Type B pancreatic cell (in vitro differentiated cells): ENCODE measurements around the gene RFPL3. TPM values are rescaled to one million over a fixed set of nuclear protein-coding genes. Genes with fewer than 3 reads are reported as not detected.
"Not testable (repeated sequence)": the region's sequence is repeated elsewhere in the genome, so short reads cannot be mapped to it uniquely, and the experiment has no call there.

Source experiments
- DNase-seq: peaks from one replicate; pipeline ENCODE4 v3.0.0; 2021; ENCODE audit warnings: mixed read lengths; ENCODE audit not compliant: unreplicated experiment; ENCODE audit errors: extremely low spot score
- H3K27ac Mint-ChIP-seq: 2 replicates; pipeline ENCODE4 v1.8.0; 2021; ENCODE audit warnings: mild to moderate bottlenecking, mixed read lengths
- H3K27me3 Mint-ChIP-seq: 2 replicates; pipeline ENCODE4 v1.8.0; 2021; ENCODE audit warnings: mixed read lengths
- H3K36me3 Mint-ChIP-seq: 2 replicates; pipeline ENCODE4 v1.8.0; 2021; ENCODE audit warnings: mixed read lengths
- H3K4me1 Mint-ChIP-seq: one replicate; pipeline ENCODE4 v1.8.0; 2021; ENCODE audit warnings: mixed read lengths; ENCODE audit not compliant: unreplicated experiment
- H3K4me3 Mint-ChIP-seq: 2 replicates; pipeline ENCODE4 v1.8.0; 2021; ENCODE audit warnings: mild to moderate bottlenecking, mixed read lengths
- H3K9me3 Mint-ChIP-seq: 2 replicates; pipeline ENCODE4 v1.8.0; 2021; ENCODE audit warnings: mixed read lengths
- CTCF ChIP-seq: fragments of 200-600 bp; sonication (generic); conservative IDR thresholded peaks from 2 replicates; pipeline ENCODE4 v1.5.0; 2021; ENCODE audit warnings: antibody characterized with exemption, mild to moderate bottlenecking
- total RNA-seq: library from RNA; stranded (reverse); gene quantifications from 2 replicates; pipeline ENCODE4 v1.2.1, GENCODE V29; 2021; ENCODE audit warnings: low replicate concordance

Gene RFPL3
- total RNA-seq, 1 donor from 2014 or later: 0.24 TPM

GRCh38 chr22:32336121-32336603, 21.5 kb upstream of the RFPL3 start:
- Mint-ChIP-seq H3K4me1 (peaks cover 5% of the 10 kb centered on the region), H3K36me3 (no peaks in the 10 kb centered on the region), H3K4me3 (no peak overlapping the region), H3K27ac (no peak overlapping the region), H3K27me3 (peaks cover 27% of the 10 kb centered on the region), H3K9me3 (no peaks in the 10 kb centered on the region)
- peak; percentile 50 for DNase-seq
- TF ChIP-seq CTCF: no peak

DNA sequence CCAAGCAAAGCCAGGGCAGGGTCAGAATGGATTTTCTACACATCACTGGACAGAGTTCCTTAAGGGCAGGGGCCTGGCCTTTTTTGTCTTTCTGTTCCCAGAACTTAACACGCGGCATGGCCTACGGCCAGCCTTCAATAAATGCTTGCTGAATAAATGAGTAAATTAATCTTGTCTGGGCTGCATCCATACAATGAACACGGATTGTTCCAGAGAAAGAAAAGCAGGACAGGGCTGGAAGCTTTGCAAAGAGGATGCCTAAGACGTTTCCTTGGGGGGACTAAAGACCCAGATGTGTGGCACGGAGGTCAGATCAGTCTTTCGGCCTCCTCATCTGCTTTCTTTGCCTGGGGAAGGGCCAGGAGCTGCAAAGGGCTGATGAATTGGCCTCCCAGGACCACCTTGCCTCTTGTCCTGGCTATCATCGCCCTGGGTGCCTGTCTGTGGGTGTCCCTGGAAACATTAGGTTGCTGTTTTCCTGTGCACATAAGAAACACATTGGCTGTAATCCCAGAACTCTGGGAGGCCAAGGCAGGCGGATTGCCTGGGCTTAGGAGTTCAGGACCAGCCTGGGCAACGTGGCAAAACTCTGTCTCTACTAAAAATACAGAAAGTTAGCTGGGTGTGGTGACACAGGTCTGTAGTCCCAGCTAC, 20.8 kb upstream of the RFPL3 start:
- Mint-ChIP-seq H3K27me3 (peaks cover 33% of the 10 kb centered on the region), H3K4me1 (peaks cover 9% of the 10 kb centered on the region), H3K4me3 (no peak overlapping the region)

DNA sequence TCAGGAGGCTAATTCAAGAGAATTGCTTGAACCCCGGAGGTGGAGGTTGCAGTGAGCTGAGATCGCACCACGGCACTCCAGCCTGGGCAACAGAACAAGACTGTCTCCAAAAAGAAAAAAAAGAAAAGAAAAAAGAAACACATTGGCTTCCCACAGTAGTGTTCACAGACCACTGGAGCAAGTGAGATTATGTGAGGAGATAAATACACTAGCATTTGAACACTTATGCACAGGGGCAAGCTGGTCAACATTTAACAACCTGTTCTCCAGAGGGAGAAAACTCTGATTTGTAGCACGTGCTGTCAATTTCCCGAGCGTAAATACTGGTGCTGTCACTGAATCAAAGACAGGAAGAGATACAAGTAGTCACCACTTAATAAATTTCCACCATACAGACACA, 20.2 kb upstream of the RFPL3 start:
- H3K9me3 Mint-ChIP-seq, H3K36me3 Mint-ChIP-seq, DNase-seq, H3K4me3 Mint-ChIP-seq, H3K27ac Mint-ChIP-seq, H3K4me1 Mint-ChIP-seq: not testable (repeated sequence)
- peaks cover 37% of the 10 kb centered on the region for H3K27me3 Mint-ChIP-seq

More for the DNA sequence above, 20.8 kb upstream of the RFPL3 start:
- H3K36me3 Mint-ChIP-seq: no peaks in the 10 kb centered on the region
- no peak for TF ChIP-seq CTCF
- DNase-seq: peak; percentile 42
- H3K9me3 Mint-ChIP-seq: no peaks in the 10 kb centered on the region
- H3K27ac Mint-ChIP-seq: no peak overlapping the region

DNA sequence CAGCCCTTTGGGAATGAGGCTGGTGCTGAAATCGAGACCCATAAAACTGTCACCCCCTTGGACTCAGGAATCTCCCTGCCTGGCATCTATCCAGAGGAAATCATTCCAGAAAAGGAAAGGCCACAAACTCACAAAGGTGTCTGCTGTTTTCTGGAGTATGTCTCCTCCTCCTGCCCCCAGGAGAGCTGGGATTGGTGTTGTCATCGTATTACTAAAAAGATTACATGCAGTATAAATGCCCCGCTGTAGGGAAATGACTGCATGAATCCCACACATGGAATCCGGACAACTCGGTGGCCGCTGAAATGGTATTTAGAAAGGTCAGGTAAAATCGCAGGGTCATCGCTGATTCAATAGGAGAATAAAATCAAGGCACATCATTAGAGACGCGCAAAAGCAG, 18.9 kb upstream of the RFPL3 start:
- H3K27me3 Mint-ChIP-seq: peaks cover 42% of the 10 kb centered on the region
- peaks cover 9% of the 10 kb centered on the region for H3K4me1 Mint-ChIP-seq
- DNase-seq: no peak
- no peak overlapping the region for H3K4me3 Mint-ChIP-seq
- TF ChIP-seq CTCF: no peak
- no peaks in the 10 kb centered on the region for H3K36me3 Mint-ChIP-seq
- no peaks in the 10 kb centered on the region for H3K9me3 Mint-ChIP-seq
- no peak overlapping the region for H3K27ac Mint-ChIP-seq

GRCh38 chr22:32339190-32340012, 18.3 kb upstream of the RFPL3 start:
- H3K4me1 Mint-ChIP-seq: peaks cover 9% of the 10 kb centered on the region
- H3K36me3 Mint-ChIP-seq: no peaks in the 10 kb centered on the region
- TF ChIP-seq CTCF: no peak
- H3K4me3 Mint-ChIP-seq: no peak overlapping the region
- no peak overlapping the region for H3K27ac Mint-ChIP-seq
- peaks cover 44% of the 10 kb centered on the region for H3K27me3 Mint-ChIP-seq
- DNase-seq: peak; percentile 45
- no peaks in the 10 kb centered on the region for H3K9me3 Mint-ChIP-seq

DNA sequence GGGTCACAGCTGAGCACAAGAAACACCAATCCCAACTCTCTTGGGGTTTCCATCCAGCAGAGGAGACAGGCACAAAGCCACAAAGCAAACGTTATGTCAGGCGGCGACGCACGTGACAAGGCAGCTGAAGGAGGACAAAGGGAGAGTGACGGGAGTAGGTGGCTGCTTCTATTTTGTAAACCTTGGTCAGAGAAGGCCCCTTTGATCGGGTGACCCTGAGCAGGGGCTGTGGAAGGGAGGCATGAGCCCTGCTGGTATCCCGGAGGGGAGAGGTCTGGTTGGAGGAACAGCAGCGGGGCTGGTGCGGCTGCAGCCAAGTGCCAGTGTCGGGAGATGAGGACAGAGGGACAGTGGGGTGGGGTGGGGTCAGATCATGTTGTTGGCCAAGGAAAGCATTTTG, 17.3 kb upstream of the RFPL3 start:
- DNase-seq: peak; percentile 65
- Mint-ChIP-seq H3K36me3 (no peaks in the 10 kb centered on the region), H3K9me3 (no peaks in the 10 kb centered on the region), H3K27me3 (peaks cover 46% of the 10 kb centered on the region), H3K4me3 (no peak overlapping the region), H3K27ac (no peak overlapping the region), H3K4me1 (peaks cover 9% of the 10 kb centered on the region)
- TF ChIP-seq CTCF: no peak
